Chondrocyte (in vitro differentiated cells): ENCODE measurements around the gene EOGT. TPM values are rescaled to one million over a fixed set of nuclear protein-coding genes. Genes with fewer than 3 reads are reported as not detected.

Experiments used
- DNase-seq: peaks from one replicate; pipeline ENCODE4 v3.0.0; 2021; ENCODE audit warnings: mixed read lengths, low spot score
- H3K27ac Mint-ChIP-seq: one replicate; pipeline ENCODE4 v1.8.0; 2021; ENCODE audit warnings: mild to moderate bottlenecking, moderate library complexity, mixed read lengths; ENCODE audit not compliant: unreplicated experiment
- H3K27me3 Mint-ChIP-seq: 2 replicates; pipeline ENCODE4 v1.8.0; 2021; ENCODE audit warnings: low read depth, mixed read lengths
- H3K36me3 Mint-ChIP-seq: 2 replicates; pipeline ENCODE4 v1.8.0; 2021; ENCODE audit warnings: low read depth, mixed read lengths
- H3K4me1 Mint-ChIP-seq: 2 replicates; pipeline ENCODE4 v1.8.0; 2021; ENCODE audit warnings: low read depth, mild to moderate bottlenecking, mixed read lengths
- H3K4me3 Mint-ChIP-seq: one replicate; pipeline ENCODE4 v1.8.0; 2021; ENCODE audit warnings: mild to moderate bottlenecking, moderate library complexity, mixed read lengths; ENCODE audit not compliant: unreplicated experiment
- H3K9me3 Mint-ChIP-seq: 2 replicates; pipeline ENCODE4 v1.8.0; 2021; ENCODE audit warnings: low read depth, mixed read lengths
- CTCF ChIP-seq: fragments of 200-600 bp; sonication (generic); IDR thresholded peaks from 2 replicates; pipeline ENCODE4 v1.5.0; 2021; ENCODE audit warnings: antibody characterized with exemption, mild to moderate bottlenecking, moderate library complexity
- total RNA-seq: library from RNA; stranded (reverse); gene quantifications from 3 replicates; pipeline ENCODE4 v1.2.1, GENCODE V29; 2021

EOGT gene
- total RNA-seq, 1 donor from 2014 or later, result 34.4 TPM

- Mint-ChIP-seq H3K27me3 (peaks cover 57% of the 10 kb centered on the region), H3K4me3 (no peak overlapping the region), H3K9me3 (no peaks in the 10 kb centered on the region), H3K36me3 (no peaks in the 10 kb centered on the region), H3K27ac (no peak overlapping the region), H3K4me1 (no peaks in the 10 kb centered on the region)
- no peak for DNase-seq
- no peak for TF ChIP-seq CTCF
Measured at GRCh38 chr3:68963376-68963775, 50.1 kb downstream of the EOGT start.

- Mint-ChIP-seq H3K27me3 (peaks cover 65% of the 10 kb centered on the region), H3K36me3 (no peaks in the 10 kb centered on the region), H3K9me3 (no peaks in the 10 kb centered on the region), H3K27ac (no peak overlapping the region), H3K4me1 (no peaks in the 10 kb centered on the region), H3K4me3 (no peak overlapping the region)
- DNase-seq, result no peak
- no peak for TF ChIP-seq CTCF
Measured at GRCh38 chr3:68958932-68959331, 54.6 kb downstream of the EOGT start.

GRCh38 chr3:68957895-68958294, 55.6 kb downstream of the EOGT start:
- no peak for TF ChIP-seq CTCF
- peaks cover 65% of the 10 kb centered on the region for H3K27me3 Mint-ChIP-seq
- H3K9me3 Mint-ChIP-seq, result no peaks in the 10 kb centered on the region
- H3K4me1 Mint-ChIP-seq, result no peaks in the 10 kb centered on the region
- no peak overlapping the region for H3K4me3 Mint-ChIP-seq
- DNase-seq, result no peak
- H3K27ac Mint-ChIP-seq, result no peak overlapping the region
- no peaks in the 10 kb centered on the region for H3K36me3 Mint-ChIP-seq

- DNase-seq, result no peak
- Mint-ChIP-seq H3K36me3 (no peaks in the 10 kb centered on the region), H3K9me3 (no peaks in the 10 kb centered on the region), H3K27ac (no peak overlapping the region), H3K4me3 (no peak overlapping the region), H3K4me1 (no peaks in the 10 kb centered on the region), H3K27me3 (peaks cover 57% of the 10 kb centered on the region)
- TF ChIP-seq CTCF, result no peak
Measured at GRCh38 chr3:68953816-68954444, 59.6 kb downstream of the EOGT start.

GRCh38 chr3:68945225-68945624, 68.3 kb downstream of the EOGT start:
- DNase-seq, result no peak
- Mint-ChIP-seq H3K4me3 (no peak overlapping the region), H3K9me3 (no peaks in the 10 kb centered on the region), H3K27me3 (peaks cover 44% of the 10 kb centered on the region), H3K4me1 (no peaks in the 10 kb centered on the region), H3K36me3 (no peaks in the 10 kb centered on the region), H3K27ac (no peak overlapping the region)
- no peak for TF ChIP-seq CTCF
